SU-DHL-6 (cell line): ENCODE results near the gene ABHD16B.

Experiments used
- H2AFZ ChIP-seq: fragments of 200-600 bp; sonication (generic); 2 replicates; pipeline ENCODE4 v1.6.1; 2014; ENCODE audit warnings: low read depth, mild to moderate bottlenecking, moderate library complexity, mixed read lengths, antibody characterized with exemption, low read length; ENCODE audit not compliant: severe bottlenecking
- H3F3A ChIP-seq: fragments of 200-600 bp; shearing (Covaris generic); 2 replicates; pipeline ENCODE4 v1.6.0; 2016; ENCODE audit warnings: antibody characterized with exemption, mild to moderate bottlenecking; ENCODE audit not compliant: insufficient read depth
- H3K27ac ChIP-seq: fragments of 200-600 bp; sonication (generic); 2 replicates; pipeline ENCODE4 v1.5.1; 2016; ENCODE audit warnings: low read depth, mild to moderate bottlenecking, low read length, moderate library complexity, mixed read lengths
- H3K27me3 ChIP-seq: fragments of 200-600 bp; sonication (generic), shearing (Covaris generic); 2 replicates; pipeline ENCODE4 v1.6.0; 2014; ENCODE audit warnings: mild to moderate bottlenecking, low read length
- H3K36me3 ChIP-seq: fragments of 200-600 bp; sonication (generic); 2 replicates; pipeline ENCODE4 v1.6.1; 2014; ENCODE audit warnings: mild to moderate bottlenecking, low read length, mixed read lengths
- H3K4me2 ChIP-seq: fragments of 300-600, 200-600 bp; shearing (Covaris generic), sonication (generic); 2 replicates; pipeline ENCODE4 v1.6.0; 2014; ENCODE audit warnings: low read length, low read depth, mild to moderate bottlenecking; ENCODE audit not compliant: poor library complexity, severe bottlenecking
- H3K4me3 ChIP-seq: fragments of 200-600 bp; sonication (generic); 2 replicates; pipeline ENCODE4 v1.5.1; 2014; ENCODE audit warnings: antibody characterized with exemption, low read length, mild to moderate bottlenecking, mixed read lengths; ENCODE audit not compliant: insufficient read depth, poor library complexity, severe bottlenecking
- H3K79me2 ChIP-seq: fragments of 200-600 bp; sonication (generic); 2 replicates; pipeline ENCODE4 v1.6.1; 2014; ENCODE audit warnings: mild to moderate bottlenecking, low read length, moderate library complexity; ENCODE audit not compliant: insufficient read depth
- H3K9ac ChIP-seq: fragments of 200-600 bp; sonication (generic); 2 replicates; pipeline ENCODE4 v1.7.0; 2014; ENCODE audit warnings: mild to moderate bottlenecking, low read length
- H3K9me2 ChIP-seq: fragments of 200-600 bp; sonication (generic); replicated peaks from 2 replicates; pipeline ENCODE4 v1.6.1; 2014; ENCODE audit warnings: low read length; ENCODE audit not compliant: insufficient read depth
- H3K9me3 ChIP-seq: fragments of 200-600 bp; sonication (generic); 2 replicates; pipeline ENCODE4 v1.6.1; 2014; ENCODE audit warnings: low read length, mixed read lengths; ENCODE audit not compliant: insufficient read depth
- H4K20me1 ChIP-seq: fragments of 200-600 bp; sonication (generic); 2 replicates; pipeline ENCODE4 v1.6.1; 2014; ENCODE audit warnings: low read depth, mild to moderate bottlenecking, antibody characterized with exemption, low read length, moderate library complexity, mixed read lengths
- CTCF ChIP-seq: fragments of 200-600 bp; sonication (generic); IDR thresholded peaks from one replicate; pipeline ENCODE4 v1.5.1; 2017; ENCODE audit warnings: antibody characterized with exemption, mild to moderate bottlenecking, low read length, moderate library complexity; ENCODE audit not compliant: insufficient read depth, poor library complexity, severe bottlenecking
- EZH2phosphoT487 ChIP-seq: fragments of 200-600 bp; sonication (generic), shearing (Covaris generic); conservative IDR thresholded peaks from 2 replicates; pipeline ENCODE4 v1.6.1; 2018; ENCODE audit warnings: mild to moderate bottlenecking, antibody characterized with exemption, low read length, moderate library complexity, mixed read lengths

Gene ABHD16B

GRCh38 chr20:63859166-63859699, 2.1 kb upstream of the ABHD16B start:
- no peak overlapping the region for H3K27ac ChIP-seq
- TF ChIP-seq EZH2phosphoT487 (no peak), CTCF (no peak)
- H3K27me3 ChIP-seq = no peaks in the 10 kb centered on the region
- peaks cover 5% of the 10 kb centered on the region; the same call in 1 of the 2 replicates for H3K79me2 ChIP-seq
- H3K4me2 ChIP-seq = no peak overlapping the region
- H4K20me1 ChIP-seq = no peaks in the 10 kb centered on the region
- H3K9me2 ChIP-seq = no peaks in the 10 kb centered on the region
- H3K36me3 ChIP-seq = no peaks in the 10 kb centered on the region
- H2AFZ ChIP-seq = no peak overlapping the region
- H3F3A ChIP-seq = peaks cover 8% of the 10 kb centered on the region
- no peaks in the 10 kb centered on the region for H3K9me3 ChIP-seq
- H3K9ac ChIP-seq = no peak overlapping the region
- H3K4me3 ChIP-seq = no peak overlapping the region

DNA sequence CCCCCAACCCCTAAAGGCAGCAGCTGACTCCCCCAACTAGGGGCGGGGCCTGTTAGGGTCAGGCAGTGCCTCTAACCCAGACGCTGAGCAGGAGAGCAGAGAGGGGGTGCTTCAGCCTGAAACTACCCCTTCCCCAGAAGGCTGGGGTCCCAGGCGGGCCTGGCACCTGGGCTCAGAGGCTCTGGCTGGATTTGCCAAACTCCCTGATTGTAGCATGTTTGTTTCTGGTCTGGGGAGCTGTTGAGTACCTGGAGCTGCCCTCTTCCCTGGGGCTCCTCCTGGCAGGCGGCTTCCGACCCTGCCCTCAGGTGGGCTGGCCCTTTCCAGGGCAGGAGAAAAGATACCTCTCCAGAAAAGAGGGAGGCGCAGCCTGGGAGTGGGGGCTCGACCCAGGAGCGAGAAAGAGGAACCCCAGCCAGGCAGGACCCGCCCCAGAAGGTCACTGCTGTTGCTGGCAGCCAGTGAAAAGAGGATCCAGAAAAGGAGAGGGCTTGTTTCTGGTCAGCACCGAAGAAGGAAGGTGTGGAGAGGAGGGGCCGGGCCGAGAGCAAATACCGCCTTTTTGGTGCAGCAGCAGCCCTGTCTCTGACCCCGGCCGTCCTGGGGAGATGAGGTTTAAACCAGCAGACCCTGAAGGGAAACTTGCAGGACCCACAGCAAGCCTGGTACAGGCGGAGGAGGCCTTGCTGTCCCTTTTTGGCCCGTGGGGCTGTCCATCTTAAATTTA, 810 bp upstream of the ABHD16B start:
- no peaks in the 10 kb centered on the region for H3K9me3 ChIP-seq
- H3K4me2 ChIP-seq = no peak overlapping the region
- H3K79me2 ChIP-seq = peaks cover 8% of the 10 kb centered on the region
- H4K20me1 ChIP-seq = no peaks in the 10 kb centered on the region
- H3K4me3 ChIP-seq = no peak overlapping the region
- H3K9me2 ChIP-seq = no peaks in the 10 kb centered on the region
- H3K27ac ChIP-seq = no peak overlapping the region
- H3K36me3 ChIP-seq = no peaks in the 10 kb centered on the region
- TF ChIP-seq EZH2phosphoT487 (no peak), CTCF (no peak)
- no peak overlapping the region for H2AFZ ChIP-seq
- no peak overlapping the region for H3K9ac ChIP-seq
- peaks cover 8% of the 10 kb centered on the region for H3F3A ChIP-seq
- H3K27me3 ChIP-seq = no peaks in the 10 kb centered on the region

GRCh38 chr20:63861981-63862901, 943 bp downstream of the ABHD16B start:
- Histone ChIP-seq H3K79me2 (peaks cover 17% of the 10 kb centered on the region), H2AFZ (no peak overlapping the region), H3K27me3 (no peaks in the 10 kb centered on the region), H3K27ac (no peak overlapping the region), H3K9me2 (no peaks in the 10 kb centered on the region), H3K9me3 (no peaks in the 10 kb centered on the region), H4K20me1 (no peaks in the 10 kb centered on the region), H3F3A (peaks cover 8% of the 10 kb centered on the region), H3K9ac (no peak overlapping the region), H3K36me3 (no peaks in the 10 kb centered on the region), H3K4me2 (no peak overlapping the region), H3K4me3 (no peak overlapping the region)
- no peak for TF ChIP-seq CTCF
- TF ChIP-seq EZH2phosphoT487 = no peak
